Chondrocyte (in vitro differentiated cells): ENCODE measurements around the gene NPTX1. TPM values are rescaled to one million over a fixed set of nuclear protein-coding genes. Genes with fewer than 3 reads are reported as not detected.
A peak's percentile ranks its signal among the peaks of the same experiment; 100 is the strongest.

Experiments used
- DNase-seq: peaks from one replicate; pipeline ENCODE4 v3.0.0; 2021; ENCODE audit warnings: mixed read lengths, low spot score
- H3K27ac Mint-ChIP-seq: one replicate; pipeline ENCODE4 v1.8.0; 2021; ENCODE audit warnings: mild to moderate bottlenecking, moderate library complexity, mixed read lengths; ENCODE audit not compliant: unreplicated experiment
- H3K27me3 Mint-ChIP-seq: 2 replicates; pipeline ENCODE4 v1.8.0; 2021; ENCODE audit warnings: low read depth, mixed read lengths
- H3K36me3 Mint-ChIP-seq: 2 replicates; pipeline ENCODE4 v1.8.0; 2021; ENCODE audit warnings: low read depth, mixed read lengths
- H3K4me1 Mint-ChIP-seq: 2 replicates; pipeline ENCODE4 v1.8.0; 2021; ENCODE audit warnings: low read depth, mild to moderate bottlenecking, mixed read lengths
- H3K4me3 Mint-ChIP-seq: one replicate; pipeline ENCODE4 v1.8.0; 2021; ENCODE audit warnings: mild to moderate bottlenecking, moderate library complexity, mixed read lengths; ENCODE audit not compliant: unreplicated experiment
- H3K9me3 Mint-ChIP-seq: 2 replicates; pipeline ENCODE4 v1.8.0; 2021; ENCODE audit warnings: low read depth, mixed read lengths
- total RNA-seq: library from RNA; stranded (reverse); gene quantifications from 3 replicates; pipeline ENCODE4 v1.2.1, GENCODE V29; 2021
- TF ChIP-seq, protein P1 (sequence below): fragments of 200-600 bp; sonication (generic); IDR thresholded peaks from 2 replicates; pipeline ENCODE4 v1.5.0; 2021; ENCODE audit warnings: antibody characterized with exemption, mild to moderate bottlenecking, moderate library complexity

NPTX1 gene
- total RNA-seq, 1 donor from 2014 or later = 16.5 TPM

- peaks cover 30% of the 10 kb centered on the region for H3K27me3 Mint-ChIP-seq
- no peak for DNase-seq
- H3K4me1 Mint-ChIP-seq = peaks cover 7% of the 10 kb centered on the region
- TF ChIP-seq, protein P1, sequence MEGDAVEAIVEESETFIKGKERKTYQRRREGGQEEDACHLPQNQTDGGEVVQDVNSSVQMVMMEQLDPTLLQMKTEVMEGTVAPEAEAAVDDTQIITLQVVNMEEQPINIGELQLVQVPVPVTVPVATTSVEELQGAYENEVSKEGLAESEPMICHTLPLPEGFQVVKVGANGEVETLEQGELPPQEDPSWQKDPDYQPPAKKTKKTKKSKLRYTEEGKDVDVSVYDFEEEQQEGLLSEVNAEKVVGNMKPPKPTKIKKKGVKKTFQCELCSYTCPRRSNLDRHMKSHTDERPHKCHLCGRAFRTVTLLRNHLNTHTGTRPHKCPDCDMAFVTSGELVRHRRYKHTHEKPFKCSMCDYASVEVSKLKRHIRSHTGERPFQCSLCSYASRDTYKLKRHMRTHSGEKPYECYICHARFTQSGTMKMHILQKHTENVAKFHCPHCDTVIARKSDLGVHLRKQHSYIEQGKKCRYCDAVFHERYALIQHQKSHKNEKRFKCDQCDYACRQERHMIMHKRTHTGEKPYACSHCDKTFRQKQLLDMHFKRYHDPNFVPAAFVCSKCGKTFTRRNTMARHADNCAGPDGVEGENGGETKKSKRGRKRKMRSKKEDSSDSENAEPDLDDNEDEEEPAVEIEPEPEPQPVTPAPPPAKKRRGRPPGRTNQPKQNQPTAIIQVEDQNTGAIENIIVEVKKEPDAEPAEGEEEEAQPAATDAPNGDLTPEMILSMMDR = no peak
- H3K27ac Mint-ChIP-seq = no peak overlapping the region
- no peaks in the 10 kb centered on the region for H3K9me3 Mint-ChIP-seq
- peaks cover 3% of the 10 kb centered on the region for H3K36me3 Mint-ChIP-seq
- no peak overlapping the region for H3K4me3 Mint-ChIP-seq
Observed at GRCh38 chr17:80463784-80464400, 12.5 kb downstream of the NPTX1 start.

DNA sequence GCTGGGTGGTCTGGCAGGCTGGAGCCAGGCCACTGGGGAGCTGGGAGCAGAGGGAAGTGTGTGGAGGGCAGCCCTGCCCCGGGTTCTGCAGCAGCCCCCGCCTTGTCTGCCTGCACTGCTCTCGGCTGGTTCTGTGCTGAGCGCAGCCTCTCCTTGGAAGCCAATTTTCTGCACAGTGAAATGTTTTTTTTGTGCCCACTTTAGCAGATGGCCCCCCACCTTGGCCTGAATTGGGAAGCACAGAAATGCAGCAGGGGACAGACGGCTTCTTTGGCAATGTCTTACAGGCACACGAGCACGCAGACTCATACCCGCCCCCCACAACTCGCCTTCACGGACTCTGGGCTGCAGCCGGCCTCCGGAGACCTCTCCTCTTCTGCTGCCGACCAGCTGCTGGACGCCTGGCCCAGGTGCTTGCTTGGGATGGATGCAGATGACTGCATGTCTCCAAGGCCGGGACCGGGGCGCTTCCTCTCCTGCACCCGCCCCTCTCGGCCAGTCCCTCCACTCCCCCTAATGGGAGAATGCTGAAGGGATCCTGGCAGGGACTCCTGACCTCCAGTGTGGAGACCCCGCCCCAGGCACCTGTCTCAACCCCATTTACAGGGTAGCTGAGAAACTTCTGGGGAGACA is 14.8 kb downstream of the NPTX1 start:
- DNase-seq = no peak
- Mint-ChIP-seq H3K36me3 (peaks cover 1% of the 10 kb centered on the region), H3K27me3 (peaks cover 12% of the 10 kb centered on the region)

DNA sequence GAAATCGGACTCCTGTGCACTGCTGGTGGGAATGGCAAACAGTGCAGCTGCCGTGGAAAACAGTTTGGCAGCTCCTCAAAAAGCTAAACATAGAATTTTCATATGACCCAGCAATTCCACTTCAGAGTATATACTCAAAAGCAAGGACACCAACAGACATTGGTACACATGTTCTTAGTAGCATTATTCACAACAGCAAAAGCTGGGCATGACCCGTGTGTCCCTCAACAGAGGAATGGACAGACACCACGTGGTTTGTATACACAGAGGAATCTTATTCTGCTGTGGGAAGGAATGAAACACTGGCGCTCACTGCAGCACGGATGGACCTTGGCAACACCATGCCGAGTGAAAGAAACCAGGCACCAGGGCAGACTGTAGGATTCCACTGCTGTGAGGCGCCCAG is 16.0 kb downstream of the NPTX1 start:
- Mint-ChIP-seq H3K27ac (peak overlapping the region; percentile 47), H3K27me3 (peaks cover 12% of the 10 kb centered on the region), H3K4me1 (peaks cover 16% of the 10 kb centered on the region), H3K36me3 (peaks cover 1% of the 10 kb centered on the region), H3K4me3 (no peak overlapping the region), H3K9me3 (no peaks in the 10 kb centered on the region)
- TF ChIP-seq, protein P1 = no peak
- DNase-seq = no peak

More for the DNA sequence above, 14.8 kb downstream of the NPTX1 start:
- Mint-ChIP-seq H3K9me3 (no peaks in the 10 kb centered on the region), H3K27ac (no peak overlapping the region), H3K4me3 (no peak overlapping the region), H3K4me1 (peaks cover 9% of the 10 kb centered on the region)
- TF ChIP-seq, protein P1 = no peak

DNA sequence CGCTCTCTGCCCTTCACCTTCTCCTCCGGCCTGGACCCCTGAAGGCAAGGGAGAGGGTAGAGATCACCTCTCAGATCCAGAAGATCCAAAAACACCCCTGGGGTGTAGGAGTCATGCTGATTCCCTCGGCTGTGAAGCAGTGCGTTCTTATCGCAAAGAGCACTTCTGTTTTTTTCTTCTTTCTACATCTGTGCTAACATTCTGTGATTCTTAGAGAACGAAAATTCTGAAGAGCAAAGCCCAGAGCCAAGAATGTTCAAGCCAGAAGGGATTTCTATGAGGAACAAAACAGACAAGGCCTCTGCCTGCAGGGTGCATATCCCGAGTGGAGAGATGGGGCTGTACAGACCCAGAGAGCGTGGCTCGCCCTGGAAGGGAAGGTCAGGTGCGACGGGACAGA is 17.2 kb downstream of the NPTX1 start:
- TF ChIP-seq, protein P1 = no peak
- H3K27ac Mint-ChIP-seq = no peak overlapping the region
- DNase-seq = no peak
- H3K27me3 Mint-ChIP-seq = peaks cover 12% of the 10 kb centered on the region
- peaks cover 22% of the 10 kb centered on the region for H3K4me1 Mint-ChIP-seq
- H3K4me3 Mint-ChIP-seq = no peak overlapping the region
- H3K36me3 Mint-ChIP-seq = peaks cover 1% of the 10 kb centered on the region
- H3K9me3 Mint-ChIP-seq = no peaks in the 10 kb centered on the region

- Mint-ChIP-seq H3K4me3 (no peak overlapping the region), H3K4me1 (peaks cover 34% of the 10 kb centered on the region), H3K27me3 (peaks cover 12% of the 10 kb centered on the region), H3K27ac (no peak overlapping the region), H3K36me3 (peaks cover 1% of the 10 kb centered on the region), H3K9me3 (no peaks in the 10 kb centered on the region)
- TF ChIP-seq, protein P1 = no peak
- no peak for DNase-seq
Observed at GRCh38 chr17:80458016-80458415, 18.4 kb downstream of the NPTX1 start.
